Nephron (organoid): ENCODE results near the gene RFTN1.

Experiments used
- H3K27ac Mint-ChIP-seq, 3 experiments: 2 replicates each; pipeline ENCODE4 v1.8.0; 2020; ENCODE audit warnings: mixed read lengths in 3 of 3, mild to moderate bottlenecking in 2 of 3, moderate library complexity in 1 of 3
- H3K27me3 Mint-ChIP-seq: 2 replicates; pipeline ENCODE4 v1.8.0; 2021; ENCODE audit warnings: low read depth, mild to moderate bottlenecking, moderate library complexity, mixed read lengths
- H3K36me3 Mint-ChIP-seq: 2 replicates; pipeline ENCODE4 v1.8.0; 2020; ENCODE audit warnings: low read depth, mixed read lengths
- H3K4me1 Mint-ChIP-seq: 2 replicates; pipeline ENCODE4 v1.8.0; 2020; ENCODE audit warnings: mixed read lengths
- H3K4me3 Mint-ChIP-seq, 3 experiments: 2 replicates each; pipeline ENCODE4 v1.8.0; 2020; ENCODE audit warnings: mild to moderate bottlenecking in 3 of 3, mixed read lengths in 3 of 3, moderate library complexity in 2 of 3
- H3K9me3 Mint-ChIP-seq: 2 replicates; pipeline ENCODE4 v1.8.0; 2020; ENCODE audit warnings: mixed read lengths
- CTCF ChIP-seq, 3 experiments: fragments of 200-600 bp; sonication (generic); IDR thresholded peaks; one replicate each; pipeline ENCODE4 v1.5.0; 2021; ENCODE audit warnings: antibody characterized with exemption in 3 of 3; ENCODE audit not compliant: unreplicated experiment in 3 of 3

The RFTN1 gene

DNA sequence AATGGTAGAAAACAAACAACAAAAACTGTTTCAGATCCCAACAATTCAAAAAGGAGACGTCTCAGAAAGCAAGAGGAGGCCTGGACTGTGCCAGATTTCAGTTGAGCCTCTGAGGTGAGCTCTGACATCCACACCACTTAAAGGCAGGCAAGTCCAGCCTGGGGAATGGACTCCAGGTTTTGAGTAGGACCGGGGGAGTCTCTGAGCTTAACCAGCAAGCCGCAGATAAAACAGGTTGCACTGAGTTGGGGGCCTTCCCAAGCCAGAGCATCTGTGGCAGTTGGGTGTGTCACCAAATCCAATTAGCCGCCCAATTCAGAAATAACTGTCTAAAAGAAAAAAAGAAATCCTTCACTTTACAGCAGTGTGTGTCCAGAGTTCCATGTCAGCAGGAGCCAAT, 193.8 kb downstream of the RFTN1 start:
- Mint-ChIP-seq H3K9me3 (no peaks in the 10 kb centered on the region), H3K4me3 (no peak overlapping the region), H3K4me1 (no peaks in the 10 kb centered on the region), H3K27me3 (no peaks in the 10 kb centered on the region), H3K36me3 (peaks cover 45% of the 10 kb centered on the region), H3K27ac (no peak overlapping the region)
- no peak for TF ChIP-seq CTCF (IDR thresholded peaks at IDR 0.05; ENCODE audit: unreplicated experiment in 3 of 3)

DNA sequence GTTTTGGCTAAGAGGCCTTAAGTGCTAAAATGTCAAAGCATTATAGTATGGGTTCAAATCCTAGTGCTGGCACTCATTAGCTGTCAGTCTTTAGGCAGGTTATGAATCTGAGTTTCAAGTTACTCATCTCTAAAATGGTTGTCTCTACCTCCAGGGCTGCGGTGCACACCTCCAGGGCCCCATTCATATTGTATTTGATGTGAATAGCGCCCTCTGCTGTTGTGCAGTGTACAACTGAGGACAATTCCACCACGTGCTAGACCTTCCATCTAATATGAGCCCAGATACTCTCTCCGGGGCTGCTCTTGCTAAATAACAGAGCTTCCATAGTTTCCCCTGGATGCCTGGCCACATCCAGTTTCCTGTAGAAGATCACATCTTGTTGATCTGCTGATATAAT, 194.2 kb downstream of the RFTN1 start:
- Mint-ChIP-seq H3K4me1 (no peaks in the 10 kb centered on the region), H3K4me3 (no peak overlapping the region), H3K27ac (no peak overlapping the region), H3K27me3 (no peaks in the 10 kb centered on the region), H3K36me3 (peaks cover 44% of the 10 kb centered on the region), H3K9me3 (no peaks in the 10 kb centered on the region)
- peak in 1 of 3 experiments; percentile 11 for TF ChIP-seq CTCF (IDR thresholded peaks at IDR 0.05; ENCODE audit: unreplicated experiment in 3 of 3)

DNA sequence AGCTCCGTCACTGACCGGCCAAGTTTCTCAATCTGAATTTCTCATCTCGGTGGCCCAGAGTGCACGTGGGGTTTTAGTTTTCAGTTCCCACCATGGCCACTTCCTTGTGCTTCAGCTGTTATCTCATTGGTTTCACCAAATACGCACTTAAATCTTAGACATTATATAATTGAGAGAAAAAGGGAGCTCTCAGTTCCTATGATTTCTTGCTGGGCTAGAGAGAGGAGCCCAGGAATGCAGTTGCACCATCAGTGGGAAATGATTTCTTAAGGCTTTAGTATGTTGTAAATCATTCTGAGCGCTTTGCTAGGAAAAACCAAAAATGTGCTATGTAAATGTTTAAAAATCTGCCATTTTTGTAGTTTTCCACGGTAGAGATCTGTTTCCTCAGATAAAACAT, 195.3 kb downstream of the RFTN1 start:
- no peaks in the 10 kb centered on the region for H3K9me3 Mint-ChIP-seq
- TF ChIP-seq CTCF (IDR thresholded peaks at IDR 0.05; ENCODE audit: unreplicated experiment in 3 of 3), result no peak
- no peak overlapping the region for H3K4me3 Mint-ChIP-seq
- no peaks in the 10 kb centered on the region for H3K27me3 Mint-ChIP-seq
- peaks cover 40% of the 10 kb centered on the region for H3K36me3 Mint-ChIP-seq
- H3K27ac Mint-ChIP-seq, result no peak overlapping the region
- H3K4me1 Mint-ChIP-seq, result no peaks in the 10 kb centered on the region

- Mint-ChIP-seq H3K4me1 (no peaks in the 10 kb centered on the region), H3K27ac (no peak overlapping the region), H3K27me3 (no peaks in the 10 kb centered on the region), H3K36me3 (peaks cover 40% of the 10 kb centered on the region), H3K4me3 (no peak overlapping the region), H3K9me3 (no peaks in the 10 kb centered on the region)
- no peak for TF ChIP-seq CTCF (IDR thresholded peaks at IDR 0.05; ENCODE audit: unreplicated experiment in 3 of 3)
Measured at GRCh38 chr3:16317561-16317945, 195.9 kb downstream of the RFTN1 start.

DNA sequence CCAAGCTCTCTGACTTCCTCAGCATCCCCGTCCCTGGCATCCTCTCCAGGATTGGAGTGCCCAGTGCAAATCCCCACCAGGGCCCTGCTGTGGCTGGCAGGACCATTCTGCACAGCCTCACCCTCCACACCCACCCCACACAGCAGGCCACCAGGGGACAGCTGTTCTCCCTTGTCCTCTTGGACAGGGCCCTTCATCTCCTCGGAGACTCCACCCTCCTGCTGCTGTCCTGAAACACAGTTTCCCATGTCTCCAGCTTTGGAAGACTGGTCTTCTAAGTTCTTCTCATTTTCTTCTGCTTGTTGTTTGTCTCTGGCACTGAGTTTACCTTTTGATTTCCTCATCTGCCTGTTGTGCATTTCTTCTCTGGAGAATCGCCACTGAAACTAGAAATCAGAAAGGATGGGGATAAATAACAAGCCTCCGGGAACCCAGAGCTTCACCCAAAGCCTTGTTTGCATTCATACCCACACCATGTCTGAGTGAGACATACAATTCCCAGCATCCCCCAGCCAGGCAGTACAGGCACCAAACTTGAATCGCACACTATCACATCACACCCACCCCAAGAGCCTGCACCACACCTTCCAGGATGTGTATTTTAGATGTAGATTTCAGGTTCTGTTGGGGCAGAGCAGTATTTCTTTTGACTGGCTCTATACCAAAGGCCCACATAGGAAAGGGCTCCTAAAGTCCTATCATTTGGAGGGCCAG, 196.5 kb downstream of the RFTN1 start:
- H3K4me1 Mint-ChIP-seq, result peaks cover under 1% of the 10 kb centered on the region
- H3K27ac Mint-ChIP-seq, result no peak overlapping the region

More for the DNA sequence above, 196.5 kb downstream of the RFTN1 start:
- Mint-ChIP-seq H3K4me3 (no peak overlapping the region), H3K36me3 (peaks cover 44% of the 10 kb centered on the region), H3K27me3 (no peaks in the 10 kb centered on the region), H3K9me3 (no peaks in the 10 kb centered on the region)
- no peak for TF ChIP-seq CTCF (IDR thresholded peaks at IDR 0.05; ENCODE audit: unreplicated experiment in 3 of 3)
